Activated CD8-positive, alpha-beta memory T cell treated with anti-CD3 and anti-CD28 coated beads, Interleukin-2, amount 50 U/mL, for 24 hours (primary cell): ENCODE results near the gene AMIGO1.
A peak's percentile ranks its signal among the peaks of the same experiment; 100 is the strongest.

Experiments used
- DNase-seq: peaks from one replicate; pipeline ENCODE4 v3.0.0-alpha.2; 2020; ENCODE audit errors: extremely low read depth

The AMIGO1 gene, protein sequence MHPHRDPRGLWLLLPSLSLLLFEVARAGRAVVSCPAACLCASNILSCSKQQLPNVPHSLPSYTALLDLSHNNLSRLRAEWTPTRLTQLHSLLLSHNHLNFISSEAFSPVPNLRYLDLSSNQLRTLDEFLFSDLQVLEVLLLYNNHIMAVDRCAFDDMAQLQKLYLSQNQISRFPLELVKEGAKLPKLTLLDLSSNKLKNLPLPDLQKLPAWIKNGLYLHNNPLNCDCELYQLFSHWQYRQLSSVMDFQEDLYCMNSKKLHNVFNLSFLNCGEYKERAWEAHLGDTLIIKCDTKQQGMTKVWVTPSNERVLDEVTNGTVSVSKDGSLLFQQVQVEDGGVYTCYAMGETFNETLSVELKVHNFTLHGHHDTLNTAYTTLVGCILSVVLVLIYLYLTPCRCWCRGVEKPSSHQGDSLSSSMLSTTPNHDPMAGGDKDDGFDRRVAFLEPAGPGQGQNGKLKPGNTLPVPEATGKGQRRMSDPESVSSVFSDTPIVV

DNA sequence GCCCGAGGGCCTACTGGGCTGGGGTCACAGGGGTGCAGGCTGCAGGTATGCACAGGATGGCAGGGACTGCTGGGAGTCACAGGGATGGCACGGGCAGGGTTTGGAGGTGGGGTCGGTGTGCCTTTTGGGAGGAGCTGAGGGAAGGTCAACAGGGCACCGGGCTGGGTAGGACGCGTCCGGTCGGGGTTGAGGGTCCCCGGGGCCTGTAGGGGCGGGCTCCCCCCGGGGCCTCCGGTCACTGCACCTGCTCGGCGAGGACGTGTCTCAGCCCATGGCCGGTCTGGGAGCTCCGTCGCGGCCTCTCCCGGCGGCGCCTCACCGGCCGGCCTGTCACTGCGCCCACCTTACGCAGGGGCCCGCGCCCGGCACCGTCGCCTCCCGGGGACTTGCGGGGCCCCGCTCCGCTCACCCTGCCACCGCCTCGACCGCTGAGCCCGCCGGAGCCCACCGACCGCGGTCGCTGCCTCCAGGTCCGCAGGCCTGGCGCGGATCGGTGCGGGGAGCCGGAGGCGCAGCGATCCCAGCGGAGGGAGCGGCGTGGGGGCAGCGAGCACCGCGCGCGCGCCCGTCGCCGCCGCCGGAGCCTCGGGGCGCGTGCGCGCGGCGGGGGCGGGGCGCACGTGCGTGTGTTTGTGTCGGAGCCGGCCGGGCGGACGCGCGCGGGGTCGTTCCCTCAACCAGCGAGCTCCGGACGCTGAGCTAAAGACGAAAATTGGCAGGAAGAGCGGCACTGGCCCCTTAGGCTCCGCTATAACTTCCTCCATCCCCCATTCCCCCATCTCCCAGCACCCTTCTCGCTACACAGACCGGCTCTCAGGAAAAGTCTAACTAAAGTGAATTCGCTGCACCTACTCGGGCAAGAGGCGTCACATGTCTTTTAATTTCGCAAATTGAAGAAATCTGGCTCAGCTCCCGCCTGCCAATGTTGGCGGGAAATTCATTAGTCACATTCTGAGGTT is at the start of gene AMIGO1:
AMIGO1 (minus strand) TSS at position 552 of the 959 bp plus-strand sequence. CDS start 815 bp downstream, outside the sequence.
- DNase-seq = no peak

DNA sequence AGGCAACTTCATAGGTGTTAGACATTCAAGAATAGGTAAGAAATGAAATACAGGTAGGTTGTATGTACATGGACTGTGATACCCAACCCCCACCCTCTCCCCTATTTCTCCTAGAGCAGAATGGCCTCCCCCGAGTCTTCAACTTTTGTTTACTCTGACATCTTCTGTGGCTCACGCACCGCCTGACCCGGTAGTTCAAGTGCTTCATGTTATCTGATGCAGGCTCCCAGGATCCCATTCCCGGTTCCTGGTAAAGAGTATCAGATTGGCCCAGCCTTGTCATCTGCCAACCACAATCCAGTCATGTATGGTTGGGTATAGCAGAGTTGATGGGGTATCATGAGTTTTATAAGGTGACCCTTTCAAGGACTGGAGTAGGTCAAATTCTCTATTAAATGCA is 48.0 kb upstream of the AMIGO1 start:
- no peak for DNase-seq

DNA sequence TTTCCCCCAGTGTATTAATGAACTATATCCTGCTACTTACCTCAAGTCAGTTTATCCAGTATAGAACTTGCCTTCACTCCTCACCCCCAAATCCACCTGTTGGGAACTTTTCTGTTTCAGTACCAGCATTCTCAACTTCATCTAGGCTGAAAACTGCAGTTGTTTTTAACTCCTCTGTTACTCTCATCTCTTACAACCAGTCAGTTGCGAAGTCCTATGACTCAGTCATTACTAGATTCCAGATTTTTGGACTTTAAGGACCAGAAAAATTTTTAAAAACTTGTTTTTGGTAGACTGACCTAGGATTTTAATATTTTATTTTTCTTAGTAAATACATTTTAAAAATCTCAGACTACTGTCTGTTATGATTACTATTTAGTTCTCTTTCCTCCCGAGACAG is 47.0 kb upstream of the AMIGO1 start:
- DNase-seq = no peak

DNA sequence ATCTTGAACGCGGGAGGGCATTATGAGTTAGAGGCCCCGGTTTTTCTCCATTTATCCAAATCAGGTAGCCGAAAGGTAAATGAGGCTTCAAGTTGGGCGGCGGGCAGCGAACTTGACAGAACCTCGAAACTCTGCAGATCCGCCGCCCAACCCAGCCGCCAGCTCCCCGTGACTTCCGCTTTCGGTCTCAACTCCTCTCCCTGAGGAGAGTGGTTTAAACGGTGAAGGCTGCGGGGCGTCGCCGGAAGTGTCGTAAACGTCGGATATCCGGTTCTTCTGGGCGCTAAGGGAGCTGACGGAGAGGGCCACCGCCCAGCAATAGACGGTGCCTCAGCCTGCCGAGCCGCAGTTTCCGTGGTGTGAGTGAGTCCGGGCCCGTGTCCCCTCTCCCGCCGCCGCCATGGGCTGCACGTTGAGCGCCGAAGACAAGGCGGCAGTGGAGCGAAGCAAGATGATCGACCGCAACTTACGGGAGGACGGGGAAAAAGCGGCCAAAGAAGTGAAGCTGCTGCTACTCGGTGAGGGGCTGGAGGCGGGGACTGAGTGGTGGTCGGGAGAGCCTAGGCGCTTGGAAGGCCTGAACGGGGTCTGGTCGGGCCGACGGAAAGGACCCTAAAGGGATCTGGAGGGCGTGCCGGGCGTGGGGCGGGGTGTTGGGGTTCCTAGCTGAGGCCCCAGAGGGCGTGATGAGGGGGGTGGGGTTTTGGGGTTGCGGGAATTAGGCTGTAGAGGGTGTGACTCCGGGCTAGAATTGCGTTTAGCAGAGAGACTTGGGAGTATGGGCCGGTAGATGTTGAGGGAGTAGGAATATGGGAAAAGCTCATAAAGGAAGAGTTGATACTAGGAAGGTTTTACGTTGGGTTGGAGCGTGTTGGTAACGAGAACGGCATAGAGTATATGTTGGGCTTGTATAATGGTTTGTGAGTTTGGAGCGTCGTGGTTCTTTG is 39.1 kb upstream of the AMIGO1 start, which contains the start of gene GNAI3:
GNAI3 (plus strand) TSS at position 295 of the 947 bp plus-strand sequence; CDS start at position 401, 106 bp downstream.
- peak; percentile 95 for DNase-seq

DNA sequence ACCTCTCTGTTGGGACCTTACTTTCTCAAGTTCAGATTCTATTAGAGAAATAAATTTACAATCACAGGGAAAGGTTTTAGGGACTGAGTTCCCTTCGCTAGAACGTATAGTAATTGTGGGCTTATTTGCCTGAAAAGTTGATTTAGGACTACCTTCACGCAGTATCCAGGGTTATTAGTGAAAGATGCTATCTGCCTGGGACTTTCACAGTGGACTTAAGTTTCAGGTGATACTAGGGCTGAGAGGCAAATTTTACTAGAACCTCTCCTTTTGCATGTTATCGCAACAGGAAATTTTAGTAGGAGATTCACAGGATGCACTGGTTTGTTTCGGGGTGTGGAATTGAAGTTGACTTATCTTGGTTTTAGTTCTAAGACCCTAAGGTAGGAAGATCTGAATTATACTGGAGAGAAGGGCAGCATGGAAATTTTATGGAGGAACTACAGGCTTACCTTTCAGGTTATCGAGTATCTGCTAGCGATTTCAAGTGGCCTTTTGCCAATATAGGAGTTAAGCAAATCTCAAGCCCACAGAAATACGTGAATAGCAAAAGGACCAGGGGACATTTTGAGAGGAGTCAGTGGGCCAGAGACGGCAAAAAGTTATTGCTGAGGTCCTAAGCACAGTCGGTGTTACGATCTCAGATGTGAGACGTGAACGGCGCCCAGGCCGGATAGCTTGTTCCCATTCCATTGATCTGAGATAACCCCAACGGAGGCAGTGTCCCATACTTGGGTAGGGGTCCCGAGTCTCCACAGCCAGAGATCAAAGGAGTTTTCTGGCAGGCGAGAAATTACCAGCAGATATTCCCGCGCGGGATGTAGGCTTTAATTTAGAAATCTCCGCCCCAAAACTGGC is 38.2 kb upstream of the AMIGO1 start:
- DNase-seq = no peak

DNA sequence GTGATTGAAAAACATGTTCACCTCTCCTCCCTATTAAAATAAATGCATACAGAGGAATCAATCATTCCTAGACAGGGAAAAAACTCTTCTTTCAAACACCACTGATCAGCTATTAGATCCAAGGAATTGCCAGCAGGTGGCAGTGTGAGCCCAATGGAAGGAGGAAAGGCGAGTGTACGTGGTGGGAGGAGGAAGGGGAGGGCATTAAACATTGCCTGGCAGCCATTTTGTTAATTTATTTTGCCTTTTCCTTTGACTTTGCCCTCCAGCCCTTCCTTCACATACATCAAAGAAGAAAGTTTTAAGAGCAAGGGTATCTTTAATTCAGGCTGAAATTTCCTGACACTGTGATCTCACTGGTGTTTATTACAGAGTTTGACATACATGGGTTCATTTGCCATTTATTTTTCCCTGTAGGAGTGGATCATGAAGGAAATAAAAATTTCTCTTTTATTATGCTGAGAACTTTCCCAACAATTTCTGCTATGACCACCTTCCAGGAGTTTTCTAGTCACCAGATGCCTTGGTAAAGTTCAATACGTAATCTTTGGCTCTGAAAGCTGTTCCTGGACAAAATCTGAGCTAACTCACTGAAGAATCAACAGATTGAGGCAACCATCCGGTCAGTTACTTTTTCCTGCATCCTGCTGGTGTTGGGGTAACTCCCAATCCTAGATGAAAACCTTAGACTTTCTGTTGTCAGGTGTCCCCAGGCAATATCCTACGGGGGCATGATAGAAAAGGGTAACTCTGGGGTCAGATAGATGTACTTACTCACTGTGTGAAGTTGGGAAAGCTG is 37.0 kb upstream of the AMIGO1 start:
- peak; percentile 86 for DNase-seq

DNA sequence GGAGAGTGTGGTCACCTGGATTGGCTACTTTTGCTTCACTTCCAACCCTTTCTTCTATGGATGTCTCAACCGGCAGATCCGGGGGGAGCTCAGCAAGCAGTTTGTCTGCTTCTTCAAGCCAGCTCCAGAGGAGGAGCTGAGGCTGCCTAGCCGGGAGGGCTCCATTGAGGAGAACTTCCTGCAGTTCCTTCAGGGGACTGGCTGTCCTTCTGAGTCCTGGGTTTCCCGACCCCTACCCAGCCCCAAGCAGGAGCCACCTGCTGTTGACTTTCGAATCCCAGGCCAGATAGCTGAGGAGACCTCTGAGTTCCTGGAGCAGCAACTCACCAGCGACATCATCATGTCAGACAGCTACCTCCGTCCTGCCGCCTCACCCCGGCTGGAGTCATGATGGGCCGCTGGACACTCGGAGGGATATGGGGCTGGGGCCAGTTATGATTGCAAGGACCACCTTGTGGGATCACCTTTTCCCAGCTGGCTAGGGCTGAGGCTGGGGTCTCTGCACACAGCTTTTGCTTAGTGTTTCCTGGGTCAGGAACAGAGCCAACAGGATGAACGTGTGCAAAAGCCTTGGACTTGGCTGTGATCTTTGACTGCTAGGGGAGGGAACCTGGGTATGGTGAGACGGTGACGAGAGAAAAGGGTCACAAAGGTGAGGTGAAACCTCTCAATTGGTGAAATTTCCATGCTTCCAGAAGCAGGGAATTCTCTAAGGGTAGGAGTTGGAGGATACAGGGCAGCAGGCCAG is 34.6 kb upstream of the AMIGO1 start:
- no peak for DNase-seq

DNA sequence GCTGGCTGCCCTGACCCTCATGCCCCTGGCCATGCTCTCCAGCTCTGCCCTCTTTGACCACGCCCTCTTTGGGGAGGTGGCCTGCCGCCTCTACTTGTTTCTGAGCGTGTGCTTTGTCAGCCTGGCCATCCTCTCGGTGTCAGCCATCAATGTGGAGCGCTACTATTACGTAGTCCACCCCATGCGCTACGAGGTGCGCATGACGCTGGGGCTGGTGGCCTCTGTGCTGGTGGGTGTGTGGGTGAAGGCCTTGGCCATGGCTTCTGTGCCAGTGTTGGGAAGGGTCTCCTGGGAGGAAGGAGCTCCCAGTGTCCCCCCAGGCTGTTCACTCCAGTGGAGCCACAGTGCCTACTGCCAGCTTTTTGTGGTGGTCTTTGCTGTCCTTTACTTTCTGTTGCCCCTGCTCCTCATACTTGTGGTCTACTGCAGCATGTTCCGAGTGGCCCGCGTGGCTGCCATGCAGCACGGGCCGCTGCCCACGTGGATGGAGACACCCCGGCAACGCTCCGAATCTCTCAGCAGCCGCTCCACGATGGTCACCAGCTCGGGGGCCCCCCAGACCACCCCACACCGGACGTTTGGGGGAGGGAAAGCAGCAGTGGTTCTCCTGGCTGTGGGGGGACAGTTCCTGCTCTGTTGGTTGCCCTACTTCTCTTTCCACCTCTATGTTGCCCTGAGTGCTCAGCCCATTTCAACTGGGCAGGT is 33.9 kb upstream of the AMIGO1 start:
- no peak for DNase-seq

DNA sequence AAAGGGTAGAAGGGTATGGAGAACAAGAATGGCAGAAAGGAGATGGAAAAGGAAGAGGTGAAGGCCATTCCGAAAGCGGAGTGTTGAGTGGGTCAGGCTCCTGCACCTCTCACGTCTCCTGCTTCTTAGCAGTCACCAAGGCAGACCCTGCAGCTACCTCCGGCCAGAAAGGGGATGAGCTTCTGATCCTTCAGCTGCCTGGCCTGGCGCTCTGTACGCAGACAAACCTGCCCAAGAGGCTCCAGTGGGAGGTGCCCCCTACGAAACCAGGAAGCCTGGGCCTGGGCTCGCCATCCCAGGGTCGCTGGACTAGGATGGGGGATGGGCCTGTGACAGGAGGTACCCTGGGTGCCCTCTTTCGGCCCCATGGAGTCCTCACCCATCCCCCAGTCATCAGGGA is 33.1 kb upstream of the AMIGO1 start:
- no peak for DNase-seq

DNA sequence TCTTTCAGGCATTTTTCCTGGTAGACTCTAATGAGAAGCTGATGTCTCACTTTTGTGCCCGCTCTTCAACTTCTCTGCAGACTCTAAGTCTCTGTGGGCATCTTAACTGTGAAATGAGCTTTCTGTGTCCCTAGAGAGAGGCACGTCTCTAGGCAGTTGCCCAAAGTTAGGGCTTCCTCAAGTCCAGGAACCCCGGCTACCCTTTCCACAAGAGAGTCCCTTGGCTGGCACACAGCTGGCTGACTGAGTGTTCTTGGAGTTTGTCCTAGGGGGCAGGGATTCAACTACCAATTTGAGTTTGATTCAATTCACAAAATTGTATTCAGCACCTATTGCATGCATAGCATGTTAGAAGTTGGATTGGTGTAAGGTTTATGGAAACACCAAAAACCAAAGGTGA is 31.6 kb upstream of the AMIGO1 start:
- no peak for DNase-seq

DNA sequence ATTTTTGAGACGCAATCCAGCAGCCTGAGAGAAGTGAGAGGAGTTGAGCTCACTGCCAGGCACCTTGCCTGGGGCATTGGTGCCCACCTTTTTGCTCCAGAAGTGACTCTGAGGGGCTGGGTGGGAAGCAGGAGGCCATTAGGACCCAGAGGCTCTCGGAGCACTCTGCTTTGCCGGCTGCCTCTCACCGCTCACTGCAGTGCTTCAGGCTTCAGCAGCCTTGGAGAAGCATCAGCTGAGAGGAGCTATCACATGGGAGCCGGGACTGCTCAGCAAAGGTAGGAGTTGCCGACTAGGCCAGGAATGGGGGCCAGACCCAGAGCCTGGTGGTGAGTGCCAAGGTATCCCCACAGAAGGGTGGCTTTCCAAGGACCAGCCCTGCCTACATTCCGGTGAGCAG is 30.1 kb upstream of the AMIGO1 start, which contains the start of gene GPR61:
GPR61 (plus strand) TSS at position 197 of the 400 bp plus-strand sequence. CDS start 3,151 bp downstream, outside the sequence.
- DNase-seq = no peak

DNA sequence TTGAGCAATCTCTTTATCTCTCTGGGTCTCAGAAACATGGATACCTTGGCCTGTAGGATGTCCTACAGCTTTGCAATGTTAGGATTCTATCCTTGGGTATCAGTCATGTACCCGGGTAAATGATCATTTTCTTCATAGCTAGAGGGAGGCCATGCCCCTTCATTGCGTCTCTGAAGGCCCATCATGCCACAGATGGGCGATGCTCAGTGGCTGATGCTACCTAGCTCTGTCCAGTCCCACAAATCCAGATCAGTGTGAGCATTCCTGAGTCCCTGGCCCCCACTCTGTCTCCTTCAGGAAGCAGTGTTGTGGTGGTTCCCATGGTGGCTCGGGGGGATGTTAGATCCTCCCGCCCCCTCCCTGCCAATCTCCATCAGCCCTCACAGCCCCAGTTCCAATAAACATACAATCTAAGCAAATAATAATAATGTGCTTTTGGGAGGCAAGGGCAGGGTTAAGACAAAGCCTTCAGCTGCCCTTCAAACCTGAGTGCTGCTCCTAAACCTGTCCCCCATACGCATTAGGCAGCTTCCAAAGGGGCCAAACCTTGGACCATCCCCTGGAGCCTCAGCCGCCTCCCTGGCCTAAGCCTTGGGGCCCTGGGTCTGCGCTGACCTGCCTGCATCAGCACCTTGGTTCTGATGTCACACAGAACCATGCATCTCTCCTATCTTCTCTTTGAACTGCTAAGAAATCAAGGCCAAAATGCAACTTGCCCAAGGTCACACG is 29.5 kb upstream of the AMIGO1 start:
- DNase-seq = no peak

DNA sequence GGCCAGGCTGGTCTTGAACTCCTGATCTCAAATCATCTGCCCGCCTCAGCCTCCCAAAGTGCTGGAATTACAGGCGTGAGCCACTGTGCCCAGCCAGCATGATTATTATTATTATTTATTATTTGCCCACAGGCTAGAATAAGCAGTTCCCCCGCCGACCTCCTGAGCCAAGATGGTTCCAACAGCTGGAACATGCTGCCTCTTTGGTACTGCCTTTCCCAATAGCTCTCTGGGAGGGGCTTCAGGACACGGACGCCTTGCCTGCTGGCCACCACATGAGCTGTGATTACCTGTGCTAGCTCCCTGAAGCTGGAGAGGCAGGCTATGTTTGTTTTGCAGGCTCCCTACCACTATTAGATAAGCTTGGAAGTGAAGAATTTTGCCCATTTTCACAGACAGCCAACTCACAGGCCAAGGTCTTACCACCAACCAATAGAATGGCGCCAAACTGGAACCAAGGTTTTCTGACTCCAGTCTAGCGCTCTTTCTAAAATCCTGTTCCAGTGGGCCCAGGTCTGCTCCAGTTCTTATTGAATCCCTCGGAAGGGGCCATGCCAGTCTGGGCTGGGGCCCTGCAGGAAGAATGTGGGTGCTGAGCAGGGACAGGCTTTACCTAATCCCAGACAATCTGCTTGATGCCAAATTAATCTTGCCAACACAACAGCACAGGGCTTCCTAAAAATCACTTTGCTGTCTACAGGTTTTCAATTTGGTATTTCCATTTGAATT is 28.1 kb upstream of the AMIGO1 start:
- no peak for DNase-seq

DNA sequence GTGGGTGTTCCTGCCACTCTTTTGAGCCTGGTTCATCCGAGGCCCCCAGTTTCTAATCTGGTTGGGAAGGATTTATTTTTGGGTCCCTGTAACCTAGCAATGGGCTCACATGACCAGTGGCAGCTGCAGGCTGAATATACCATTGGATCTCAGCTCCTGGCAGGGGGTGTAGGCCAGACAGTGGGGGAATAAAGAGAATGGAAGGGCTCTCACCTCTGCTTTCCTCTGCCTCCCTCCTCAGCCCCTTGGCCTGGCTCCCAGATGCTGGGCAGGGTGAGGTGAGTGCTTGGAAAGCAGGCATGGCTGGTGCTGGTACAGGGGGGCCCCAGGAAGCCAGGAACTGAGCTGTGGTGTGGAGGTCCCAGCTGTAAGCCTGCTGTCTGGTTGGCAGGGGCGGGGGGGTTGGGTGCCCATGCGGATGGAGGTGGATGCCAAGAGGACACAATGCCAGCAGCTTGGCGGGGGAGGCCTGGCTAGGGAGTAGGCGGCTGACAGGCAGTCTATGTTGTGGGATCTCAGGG is 26.5 kb upstream of the AMIGO1 start:
- DNase-seq = no peak

DNA sequence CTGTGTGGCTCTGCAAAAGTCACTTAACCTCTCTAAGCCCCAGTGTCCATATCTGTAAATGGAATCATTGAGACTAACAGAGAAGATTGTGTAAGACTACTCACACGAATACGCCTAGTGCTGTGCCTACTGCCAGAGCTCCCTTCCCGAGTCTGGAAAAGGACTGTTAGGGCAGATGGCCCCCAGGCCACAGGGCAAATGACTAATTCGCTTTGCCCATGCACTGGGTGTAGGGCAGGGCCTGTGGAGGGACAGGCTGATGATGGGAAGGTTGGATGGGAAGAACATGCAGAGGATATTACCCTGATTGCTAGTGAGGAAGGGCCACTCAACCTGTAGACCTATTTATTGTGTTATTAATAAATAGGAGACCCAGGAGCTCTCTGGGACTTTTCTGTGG is 26.0 kb upstream of the AMIGO1 start:
- no peak for DNase-seq

DNA sequence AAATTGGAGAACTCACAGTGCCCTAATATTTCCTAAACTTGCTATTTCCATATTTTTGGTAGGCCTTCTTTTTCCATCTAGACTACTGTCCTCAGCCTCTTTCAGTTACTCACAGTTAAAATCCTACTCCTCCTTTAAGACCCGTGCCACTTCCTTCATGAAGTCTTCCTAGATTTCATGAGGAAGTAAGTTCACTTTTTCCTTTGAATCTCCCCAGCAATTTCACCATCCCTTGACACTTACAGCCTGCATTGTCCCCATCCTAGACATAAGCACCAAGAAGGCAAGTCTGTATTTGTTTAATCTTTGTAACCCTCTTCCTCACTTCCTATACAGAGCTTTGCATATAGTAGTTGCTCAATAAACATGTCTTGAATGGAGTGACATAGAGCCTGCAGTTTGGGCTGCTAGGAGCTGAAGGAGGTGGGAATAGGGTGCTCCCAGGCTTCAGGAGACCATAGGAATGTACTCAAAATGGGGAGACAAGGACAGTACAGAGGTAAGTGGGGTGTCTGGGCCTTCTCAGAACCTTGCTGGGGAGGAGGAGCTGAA is 24.9 kb upstream of the AMIGO1 start:
- DNase-seq = no peak
